HL-60 (cell line): ENCODE data around the gene EDEM2.
"Not testable (repeated sequence)": the region's sequence is repeated elsewhere in the genome, so short reads cannot be mapped to it uniquely, and the experiment has no call there.

Source experiments
- DNase-seq, 2 experiments: peaks; one replicate each; pipeline ENCODE4 v3.0.0-alpha.2; 2010 to 2020; ENCODE audit warnings: low read depth in 1 of 2, low spot score in 1 of 2
- H3K27ac ChIP-seq: fragments of 250-450 bp; sonication (Bioruptor Pico); replicated peaks from 2 replicates; pipeline ENCODE4 v1.5.1; 2020; ENCODE audit warnings: mild to moderate bottlenecking, moderate library complexity
- H3K27me3 ChIP-seq: fragments of 250-450 bp; sonication (Bioruptor Pico); 2 replicates; pipeline ENCODE4 v1.5.1; 2021; ENCODE audit warnings: mild to moderate bottlenecking, moderate library complexity; ENCODE audit not compliant: insufficient read depth, poor library complexity, severe bottlenecking
- H3K4me3 ChIP-seq: replicated peaks from 2 replicates; pipeline ENCODE4 v1.5.1; 2011; ENCODE audit warnings: mild to moderate bottlenecking, control low read depth, low read length; ENCODE audit not compliant: insufficient read depth
- CTCF ChIP-seq: IDR thresholded peaks from one replicate; pipeline ENCODE4 v1.5.1; 2011; ENCODE audit warnings: low read length, control low read depth, inconsistent platforms; ENCODE audit not compliant: insufficient read depth
- GABPA ChIP-seq: IDR thresholded peaks from 2 replicates; pipeline ENCODE4 v1.6.1; 2012; ENCODE audit warnings: low read depth
- POLR2AphosphoS5 ChIP-seq: IDR thresholded peaks from 2 replicates; pipeline ENCODE4 v1.6.1; 2012; ENCODE audit warnings: low read depth
- REST ChIP-seq: IDR thresholded peaks from 2 replicates; pipeline ENCODE4 v1.6.1; 2012; ENCODE audit warnings: low read depth; ENCODE audit not compliant: insufficient replicate concordance
- SPI1 ChIP-seq: IDR thresholded peaks from 2 replicates; pipeline ENCODE4 v1.6.1; 2012; ENCODE audit warnings: low read depth, mild to moderate bottlenecking, borderline replicate concordance

Gene EDEM2

GRCh38 chr20:35087355-35087754, 59.8 kb downstream of the EDEM2 start:
- Histone ChIP-seq H3K27me3 (no peaks in the 10 kb centered on the region), H3K27ac (0 out of 2 replicates have a peak overlapping the region, but pooled peaks have one; percentile 20), H3K4me3 (no peak overlapping the region)
- no peak for DNase-seq
- TF ChIP-seq SPI1 = no peak
- TF ChIP-seq CTCF = no peak
- TF ChIP-seq GABPA = no peak
- TF ChIP-seq REST = no peak

- Histone ChIP-seq H3K27me3 (no peaks in the 10 kb centered on the region), H3K4me3 (no peak overlapping the region), H3K27ac (peak overlapping the region; percentile 75)
- DNase-seq = peak; percentile 39 to 49
- TF ChIP-seq CTCF = no peak
- no peak for TF ChIP-seq REST
- TF ChIP-seq GABPA = no peak
- no peak for TF ChIP-seq SPI1
- TF ChIP-seq POLR2AphosphoS5 = no peak
These were observed 61.5 kb downstream of the EDEM2 start for GRCh38 chr20:35085477-35086225.

- DNase-seq = no peak
- Histone ChIP-seq H3K27me3 (no peaks in the 10 kb centered on the region), H3K27ac (peak overlapping the region; percentile 75), H3K4me3 (no peak overlapping the region)
- TF ChIP-seq POLR2AphosphoS5 (no peak), CTCF (no peak), SPI1 (no peak), REST (no peak), GABPA (no peak)
These were observed 62.1 kb downstream of the EDEM2 start for GRCh38 chr20:35084998-35085397.

DNA sequence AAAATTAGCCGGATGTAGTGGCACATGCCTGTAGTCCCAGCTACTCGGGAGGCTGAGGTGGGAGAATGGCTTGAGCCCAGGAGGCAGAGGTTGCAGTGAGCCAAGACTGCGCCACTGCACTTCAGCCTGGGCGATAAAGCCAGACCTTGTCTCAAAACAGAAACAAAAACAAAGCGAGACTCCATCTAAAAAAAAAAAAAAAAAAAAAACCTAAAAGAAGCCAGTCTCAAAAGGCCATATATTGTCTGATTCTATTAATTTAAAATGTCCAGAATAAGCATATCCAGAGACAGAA, 66.8 kb downstream of the EDEM2 start:
- not testable (repeated sequence) for H3K4me3 ChIP-seq, H3K27ac ChIP-seq, H3K27me3 ChIP-seq, DNase-seq
